ENCODE measurements around the gene GABRE. TPM values are rescaled to one million over a fixed set of nuclear protein-coding genes. Genes with fewer than 3 reads are reported as not detected.

GABRE gene
- total RNA-seq, 2 donors from 2014 or later, result 0.42 TPM; not detected in 1

Other genes starting within 250 kb of the GABRE start
- gene CNGA2, start 239.9 kb downstream of the GABRE start, total RNA-seq, result not detected
- gene MAGEA4, start 61.8 kb downstream of the GABRE start, total RNA-seq, result not detected
- not detected for gene MAGEA10, start 163.9 kb upstream of the GABRE start, total RNA-seq